ENCODE data around the gene MALRD1.
"Not testable (repeated sequence)": the region's sequence is repeated elsewhere in the genome, so short reads cannot be mapped to it uniquely, and the experiment has no call there.

MALRD1 gene

DNA sequence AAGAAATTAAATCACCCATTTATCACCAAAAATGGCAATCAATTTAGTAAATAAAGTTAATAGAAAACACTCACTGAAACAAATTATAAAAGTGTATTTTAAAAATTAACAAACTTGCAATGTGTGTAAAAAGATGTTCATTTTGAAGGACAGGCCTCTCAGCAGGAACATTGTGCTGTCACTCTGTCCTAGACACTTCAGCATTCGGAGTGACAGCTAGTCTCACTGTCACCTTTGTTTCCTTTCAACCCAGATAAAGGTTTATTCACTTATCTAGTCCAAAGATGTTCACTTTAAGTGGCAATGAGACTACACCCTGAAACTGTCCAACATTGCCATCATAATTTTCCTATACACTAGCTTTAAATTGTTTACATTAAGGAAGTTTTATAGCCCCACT lies 675.7 kb downstream of the MALRD1 start:
- no peak for DNase-seq

DNA sequence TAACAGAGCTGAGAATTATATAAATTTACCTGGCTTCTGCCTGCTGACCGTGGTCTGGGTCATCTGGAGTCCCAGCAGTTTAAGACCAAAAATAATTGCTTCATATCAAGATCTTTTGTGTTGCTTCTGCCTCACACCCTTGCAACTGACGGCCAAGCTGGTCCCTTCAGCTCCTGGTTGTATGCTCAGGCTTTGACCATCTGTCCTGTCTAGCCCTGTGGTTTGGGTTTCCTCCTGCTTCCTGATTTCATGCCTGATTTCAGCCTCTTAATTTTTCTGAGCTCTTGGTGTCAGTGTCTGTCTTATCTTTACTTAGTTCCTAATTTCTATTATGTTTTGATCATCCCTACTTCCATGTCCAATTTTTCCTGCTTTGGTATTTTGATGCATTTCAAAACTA lies 679.8 kb downstream of the MALRD1 start:
- DNase-seq, result no peak

DNA sequence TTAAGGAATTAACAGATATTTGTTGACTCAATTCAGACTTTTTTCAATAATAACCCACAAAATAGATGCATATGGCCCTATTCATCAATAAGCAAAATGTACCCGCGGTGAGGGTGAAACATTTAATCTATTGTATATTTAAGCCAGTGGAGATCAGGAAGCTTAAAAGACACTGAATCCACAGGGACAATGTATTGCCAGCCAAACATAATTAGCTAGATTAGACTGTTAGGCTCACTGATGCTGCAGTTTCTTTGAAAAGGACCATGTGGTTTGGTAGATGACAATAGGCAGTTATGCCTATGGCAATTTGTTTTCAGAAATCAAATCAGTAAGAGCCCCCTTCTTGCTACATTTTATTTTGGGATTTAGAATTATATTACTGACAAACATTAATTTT lies 680.4 kb downstream of the MALRD1 start:
- DNase-seq, result no peak

DNA sequence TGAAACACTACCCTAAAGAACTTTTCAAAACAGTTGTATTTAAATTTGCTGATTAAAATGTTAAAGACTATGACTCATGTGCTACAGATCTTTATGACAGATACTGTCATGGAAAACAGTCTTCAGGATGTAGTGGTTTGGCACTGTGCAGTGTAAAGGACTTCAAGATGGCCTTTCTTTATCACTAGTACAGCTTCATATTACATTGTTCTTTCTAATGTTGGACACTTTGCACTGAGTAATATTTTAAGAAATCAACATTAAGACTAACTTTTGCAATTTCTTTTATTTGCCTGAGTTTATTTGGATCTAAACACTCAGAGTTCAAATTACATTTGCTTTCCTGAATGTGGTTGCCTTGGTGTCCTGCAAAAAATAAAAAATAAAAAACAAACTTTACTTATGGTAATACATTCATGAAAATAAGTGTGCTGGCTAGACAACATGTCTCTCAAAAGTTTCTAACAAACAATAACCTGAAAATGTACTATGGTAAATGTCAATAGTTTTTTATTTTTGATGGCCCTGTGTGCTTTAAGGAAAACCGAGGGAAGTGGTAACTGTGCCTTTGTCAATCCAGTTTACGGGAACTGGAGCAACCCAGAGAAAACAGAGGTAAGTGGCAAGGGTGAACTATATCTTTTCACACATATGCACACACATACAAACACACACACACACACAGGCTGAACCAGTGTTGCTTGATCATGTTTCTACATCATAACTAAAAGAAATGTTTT lies 681.7 kb downstream of the MALRD1 start:
- DNase-seq, result no peak

DNA sequence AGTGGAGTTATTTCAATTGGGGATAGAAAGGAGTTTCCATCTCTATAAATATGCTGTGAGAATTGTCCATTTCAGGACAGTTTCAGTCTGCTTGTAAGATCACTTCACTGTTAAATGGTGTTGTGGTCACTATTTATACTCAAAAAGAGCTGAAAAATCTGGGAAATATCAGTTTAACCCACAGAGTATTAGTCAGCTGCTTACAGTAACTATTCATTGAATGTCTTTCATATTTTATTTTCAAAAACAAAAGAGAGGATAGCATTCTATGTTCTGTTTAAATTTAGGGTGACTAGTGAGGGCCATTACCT lies 682.3 kb downstream of the MALRD1 start:
- DNase-seq, result no peak

DNA sequence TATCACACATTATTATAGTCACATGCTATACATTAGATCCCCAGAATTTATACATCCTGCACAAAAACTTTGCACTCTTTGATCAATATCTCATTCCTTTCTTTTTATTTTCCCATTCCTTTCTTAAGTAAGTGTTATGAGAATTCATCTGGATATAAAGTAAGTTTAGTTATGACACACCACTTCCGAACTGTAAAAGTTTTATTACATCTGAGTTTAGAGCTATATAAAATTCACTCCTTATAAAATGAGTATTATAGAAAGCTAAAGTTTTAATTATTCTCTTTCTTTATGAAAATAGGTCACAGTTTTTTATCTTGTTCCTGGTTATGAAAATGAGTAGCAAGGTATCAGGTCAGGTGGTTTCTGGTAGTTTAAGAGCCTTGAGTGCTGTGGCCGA lies 683.0 kb downstream of the MALRD1 start:
- no peak for DNase-seq

DNA sequence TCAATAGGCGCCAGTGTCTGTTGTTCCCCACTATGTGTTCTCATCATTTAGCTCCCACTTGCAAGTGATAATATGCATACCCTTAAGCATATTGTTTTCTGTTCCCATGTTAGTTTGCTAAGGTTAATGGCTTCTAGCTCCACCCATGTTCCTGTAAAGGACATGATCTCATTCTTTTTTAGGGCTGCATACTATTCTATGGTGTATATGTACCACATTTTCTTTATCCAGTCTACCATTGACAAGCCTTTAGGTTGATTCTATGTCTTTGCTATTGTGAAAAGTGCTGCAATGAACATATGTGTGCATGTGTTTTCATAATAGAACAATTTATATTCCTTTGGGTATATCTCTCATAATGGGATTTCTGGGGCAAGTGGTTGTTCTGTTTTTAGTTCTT lies 689.8 kb downstream of the MALRD1 start:
- no peak for DNase-seq

DNA sequence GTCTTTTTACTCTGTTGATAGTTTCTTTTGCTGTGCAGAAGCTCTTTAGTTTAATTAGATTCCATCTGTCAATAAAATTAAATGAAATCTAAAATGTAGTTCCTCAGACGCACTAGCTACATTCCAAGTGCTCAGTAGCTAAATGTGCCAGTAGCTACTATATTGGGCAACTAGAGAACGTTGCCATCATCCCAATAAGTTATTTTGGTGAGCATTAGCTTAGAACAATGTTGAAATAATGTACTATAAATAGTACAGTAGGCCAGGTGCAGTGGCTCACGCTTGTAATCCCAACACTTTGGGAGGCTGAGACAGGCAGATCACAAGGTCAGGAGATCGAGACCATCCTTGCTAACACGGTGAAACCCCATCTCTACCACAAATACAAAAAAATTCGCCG lies 690.6 kb downstream of the MALRD1 start:
- not testable (repeated sequence) for DNase-seq

DNA sequence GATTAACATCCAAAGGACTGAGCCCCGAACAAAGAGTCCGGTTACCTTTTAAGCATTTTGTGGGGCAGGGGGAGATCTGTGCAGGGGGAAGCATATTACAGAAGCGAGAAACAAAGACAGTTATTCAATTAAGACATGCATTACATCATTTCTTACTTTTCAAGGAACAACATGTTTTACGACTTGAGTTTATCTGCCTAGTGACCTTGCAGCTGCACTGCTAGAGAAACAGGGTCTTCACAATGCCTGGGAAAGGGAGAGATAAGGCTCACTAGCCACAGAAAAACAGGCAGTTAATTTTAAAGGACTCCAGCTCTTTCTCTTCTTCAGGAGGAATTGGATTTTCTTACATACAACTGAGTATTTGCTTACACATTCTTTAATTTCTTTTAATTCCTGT lies 693.5 kb downstream of the MALRD1 start:
- DNase-seq, result not testable (repeated sequence)

DNA sequence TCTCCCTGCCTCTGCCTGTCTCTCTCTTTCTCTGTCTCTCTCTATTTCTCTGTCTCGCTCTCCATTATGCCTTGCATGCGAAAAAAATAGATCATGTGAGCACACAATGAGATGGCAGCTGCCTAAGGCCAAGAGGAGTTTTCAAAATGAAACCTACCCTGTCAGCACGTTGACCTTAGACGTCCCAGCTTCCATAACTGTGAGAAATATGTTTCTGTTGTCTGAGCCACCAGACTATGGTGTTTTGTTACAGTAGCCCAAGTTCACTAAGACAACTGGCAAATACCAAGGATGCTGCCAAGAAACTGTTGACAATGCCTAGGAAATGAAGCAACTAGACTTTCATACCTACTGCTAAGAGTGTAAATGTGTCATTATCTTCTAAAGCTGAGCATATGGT lies 697.1 kb downstream of the MALRD1 start:
- no peak for DNase-seq

DNA sequence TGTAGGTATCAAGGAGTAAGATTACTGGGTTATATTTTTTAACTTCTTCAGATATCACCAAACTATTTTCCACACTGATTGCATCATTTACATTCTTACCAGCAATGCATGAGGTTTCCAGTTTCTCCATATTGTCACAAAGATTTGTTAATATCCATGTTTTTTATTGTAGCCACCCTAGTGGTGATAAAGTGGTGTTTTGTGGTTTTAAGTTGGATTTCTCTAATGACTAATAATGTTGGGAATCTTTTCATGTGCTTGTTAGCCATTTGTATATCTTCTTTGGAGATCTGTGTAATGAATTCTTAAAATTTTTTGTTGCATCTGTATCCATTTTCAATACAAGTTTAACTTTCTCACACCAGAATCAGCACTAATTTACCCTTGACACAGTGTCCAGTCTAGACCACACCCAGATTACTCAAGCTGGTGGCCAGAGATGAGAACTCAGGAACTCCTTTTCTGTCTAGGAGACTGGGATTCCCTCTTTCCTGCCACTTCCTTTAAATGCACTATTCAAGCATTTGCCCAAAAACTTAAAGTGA lies 700.7 kb downstream of the MALRD1 start:
- no peak for DNase-seq

DNA sequence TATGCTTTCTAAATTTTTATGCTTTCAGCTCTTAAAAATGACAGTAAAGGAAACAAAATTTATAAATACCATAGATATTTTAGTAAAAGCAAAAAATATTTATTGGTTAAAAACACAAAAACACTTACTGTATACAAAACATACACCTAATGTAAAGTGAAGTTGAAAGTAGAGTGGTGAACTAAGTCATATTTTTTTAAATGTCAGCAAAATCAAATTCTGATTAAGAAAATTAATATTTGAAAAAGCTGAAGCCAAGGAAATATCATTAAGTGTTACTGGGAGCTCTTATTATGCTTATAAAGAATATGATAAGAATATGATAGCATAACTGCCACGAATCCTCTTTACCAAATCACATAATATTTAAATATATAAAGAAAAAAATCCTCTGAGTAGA lies 702.4 kb downstream of the MALRD1 start:
- DNase-seq, result no peak

DNA sequence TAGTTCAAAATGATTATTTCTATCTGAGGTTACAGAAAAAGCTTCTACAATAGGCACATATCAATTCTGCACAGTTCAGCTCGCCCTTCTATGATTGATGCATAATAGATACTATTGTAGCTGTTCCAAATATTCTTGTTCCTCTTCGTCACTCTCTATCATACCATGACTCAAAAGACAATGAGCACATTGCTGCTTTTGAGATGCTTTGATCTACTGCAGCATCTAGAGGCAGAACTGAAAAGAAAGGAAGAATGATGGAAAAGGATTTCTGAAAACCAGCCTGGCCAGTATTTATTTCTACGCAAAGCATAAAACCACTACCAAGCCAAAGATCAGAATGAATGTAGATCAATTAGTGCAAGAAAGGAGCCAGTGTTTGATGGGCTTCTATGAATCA lies 708.3 kb downstream of the MALRD1 start:
- no peak for DNase-seq

DNA sequence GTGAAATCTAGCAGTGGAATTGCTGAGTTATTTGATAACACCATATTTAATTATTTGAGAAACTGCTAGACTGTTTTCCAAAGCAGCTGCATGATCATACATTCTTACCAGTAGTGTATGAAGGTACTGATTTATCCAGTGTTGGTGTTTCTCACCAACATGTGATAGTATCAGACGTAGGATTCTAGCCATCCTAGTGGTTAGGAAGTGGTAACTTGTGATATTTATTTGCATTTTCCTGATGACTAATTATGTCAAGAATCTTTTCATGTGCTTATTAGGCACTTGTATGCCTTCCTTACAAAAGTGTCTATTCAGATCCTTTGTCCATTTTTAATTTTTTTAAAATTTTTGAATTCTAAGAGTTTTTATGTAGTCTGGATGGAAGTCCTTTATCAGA lies 713.4 kb downstream of the MALRD1 start:
- DNase-seq, result no peak

DNA sequence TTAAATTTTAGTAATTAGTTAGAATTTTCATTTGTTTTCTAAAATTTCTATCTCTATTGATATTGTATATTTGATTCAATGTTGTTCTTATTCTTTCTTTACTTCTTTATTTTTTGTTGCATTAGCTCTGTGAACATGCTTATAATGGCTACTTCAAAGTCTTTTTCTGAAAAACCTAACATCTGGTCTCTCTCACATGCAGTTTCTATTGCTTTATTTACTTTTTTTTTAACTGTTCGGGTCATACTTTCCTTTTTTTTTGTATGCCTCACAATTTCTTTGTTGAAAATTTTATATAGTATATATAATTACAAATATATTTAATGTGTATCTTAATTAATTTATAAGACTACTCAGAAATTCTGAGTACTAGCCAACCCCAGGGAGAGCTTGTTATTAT lies 715.5 kb downstream of the MALRD1 start:
- DNase-seq, result no peak

DNA sequence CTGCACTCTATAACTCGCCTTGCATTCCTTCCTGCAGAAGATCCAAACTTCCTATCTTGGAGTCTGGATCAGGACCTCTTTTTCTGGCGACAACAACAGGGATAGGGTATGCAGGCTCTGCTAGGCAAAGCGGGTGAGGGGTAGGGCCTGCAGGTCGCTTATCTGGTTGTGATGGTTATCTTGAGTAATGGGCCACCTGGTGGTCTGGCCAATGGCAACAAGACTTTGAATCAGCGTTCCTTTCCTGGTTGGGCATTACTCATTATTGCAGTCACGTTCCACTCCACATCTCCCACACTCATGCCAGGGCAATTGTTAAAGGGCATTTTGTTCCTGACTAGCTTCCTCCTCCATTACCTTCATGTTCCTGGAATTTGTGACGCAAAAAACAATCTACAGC lies 719.3 kb downstream of the MALRD1 start:
- no peak for DNase-seq

DNA sequence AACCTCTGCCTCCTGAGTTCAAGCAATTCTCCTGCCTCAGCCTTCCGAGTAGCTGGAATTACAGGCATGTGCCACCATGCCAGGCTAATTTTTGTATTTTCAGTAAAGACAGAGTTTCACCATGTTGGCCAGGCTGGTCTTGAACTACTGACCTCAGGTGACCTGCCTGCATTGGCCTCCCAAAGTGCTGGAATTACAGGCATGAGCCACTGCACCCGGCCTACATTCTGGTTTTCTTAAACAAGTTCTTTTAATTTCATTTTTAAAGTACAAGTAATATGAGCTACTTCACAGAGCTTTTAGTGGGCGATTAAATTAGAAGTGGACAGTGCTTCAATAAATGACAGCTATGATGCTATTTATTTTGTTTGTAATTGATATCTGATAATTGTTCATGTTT lies 721.2 kb downstream of the MALRD1 start:
- DNase-seq, result not testable (repeated sequence)

DNA sequence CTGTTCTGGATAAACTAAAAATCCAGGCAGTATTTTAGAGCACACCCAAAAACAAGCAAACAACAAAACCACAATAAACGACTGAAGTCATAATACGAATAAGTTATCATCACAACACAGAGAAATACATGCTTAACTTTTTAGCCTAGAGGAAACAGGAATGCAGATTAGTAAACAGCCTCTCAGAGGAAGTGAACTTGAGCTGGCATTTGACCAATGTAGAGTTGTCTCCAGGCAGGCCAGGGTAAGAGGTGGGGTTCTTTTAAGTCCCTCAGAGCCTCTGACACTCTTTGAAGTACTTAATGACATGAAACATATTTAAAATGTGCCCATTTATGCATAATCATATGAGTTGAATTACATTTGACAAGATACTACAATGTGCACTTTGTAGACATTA lies 724.4 kb downstream of the MALRD1 start:
- no peak for DNase-seq

DNA sequence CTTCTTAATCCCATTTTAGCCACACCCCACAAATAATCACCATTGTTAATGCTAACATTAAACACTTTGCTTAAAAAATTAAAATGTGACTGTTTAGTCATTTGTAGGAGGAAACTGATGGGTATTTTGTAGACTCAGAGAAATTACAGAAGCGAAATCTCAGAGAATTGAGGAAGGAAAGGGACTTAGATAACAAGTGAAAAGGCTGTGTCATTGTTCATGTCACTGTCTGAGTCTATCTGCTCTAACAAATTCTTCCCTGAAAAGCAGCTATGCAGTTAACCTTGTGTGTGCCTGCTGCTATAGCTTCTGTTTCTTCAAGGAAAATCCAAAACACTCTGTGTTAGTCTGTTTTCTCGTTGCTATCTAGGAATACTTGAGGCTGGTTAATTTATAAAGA lies 726.7 kb downstream of the MALRD1 start:
- no peak for DNase-seq

DNA sequence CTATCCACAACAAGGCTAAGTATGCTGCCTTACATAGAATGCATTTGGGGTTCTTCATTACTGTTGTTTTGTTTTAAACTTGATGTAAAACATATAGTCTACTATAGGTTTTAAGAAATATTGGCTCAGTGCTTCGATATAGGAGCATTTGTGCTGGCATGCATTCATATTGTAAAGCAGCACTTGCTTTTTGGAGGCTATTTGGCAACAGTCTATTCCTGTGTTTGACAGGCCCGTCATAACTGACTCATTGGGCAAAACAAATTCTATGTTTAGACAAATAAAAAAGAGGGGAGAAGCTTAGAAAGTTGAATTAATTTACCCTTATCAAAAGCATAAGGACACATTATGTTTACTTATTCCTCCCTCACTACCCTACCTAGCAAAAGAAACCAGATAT lies 729.2 kb downstream of the MALRD1 start:
- no peak for DNase-seq

DNA sequence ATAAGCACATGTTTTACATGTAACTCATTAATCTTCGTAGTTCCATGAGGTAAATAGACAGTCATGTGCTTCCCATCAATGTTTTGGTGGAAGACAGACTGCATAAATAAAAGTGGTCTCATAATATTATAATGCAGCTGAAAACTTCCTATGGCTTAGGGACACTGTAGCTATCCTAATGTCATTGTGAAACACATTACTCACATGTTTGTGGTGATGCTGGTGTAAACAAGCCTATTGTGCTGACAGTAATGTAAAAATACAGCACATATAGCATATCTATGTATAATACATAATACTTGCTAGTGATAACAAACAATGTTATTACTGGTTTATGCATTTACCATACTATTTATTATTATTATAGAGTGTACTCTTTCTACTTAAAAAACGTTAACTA lies 730.4 kb downstream of the MALRD1 start:
- no peak for DNase-seq

DNA sequence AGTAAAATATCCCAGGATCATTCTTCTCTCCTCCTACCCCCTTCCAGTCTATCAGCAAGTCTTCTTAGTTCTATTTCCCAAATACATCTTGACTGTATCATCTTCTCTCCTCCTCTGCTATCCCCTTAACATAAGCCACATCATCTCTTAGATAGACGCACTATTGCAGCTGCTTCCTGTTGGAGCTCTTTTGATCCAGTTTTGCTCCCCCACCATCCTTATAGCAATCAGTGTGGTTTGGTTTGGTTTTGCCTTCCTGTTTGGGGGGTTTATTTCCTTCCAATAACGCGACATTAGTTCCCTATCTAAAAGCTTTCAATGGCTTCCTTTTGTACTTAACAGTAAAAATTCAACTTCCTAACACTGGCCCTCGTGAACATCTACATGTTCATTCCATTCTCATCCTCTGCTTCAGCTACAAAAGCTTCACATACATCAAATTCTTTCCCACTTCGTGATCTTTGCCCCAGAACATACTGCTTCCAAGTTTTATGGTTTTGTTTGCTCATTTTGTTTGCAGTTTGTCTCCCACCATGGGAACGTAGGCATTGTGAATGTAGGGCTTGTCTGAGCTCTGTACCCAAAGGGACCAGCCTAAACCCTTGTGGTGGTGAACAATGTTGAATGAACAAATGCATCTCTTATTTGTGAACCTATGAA lies 734.0 kb downstream of the MALRD1 start:
- no peak for DNase-seq

DNA sequence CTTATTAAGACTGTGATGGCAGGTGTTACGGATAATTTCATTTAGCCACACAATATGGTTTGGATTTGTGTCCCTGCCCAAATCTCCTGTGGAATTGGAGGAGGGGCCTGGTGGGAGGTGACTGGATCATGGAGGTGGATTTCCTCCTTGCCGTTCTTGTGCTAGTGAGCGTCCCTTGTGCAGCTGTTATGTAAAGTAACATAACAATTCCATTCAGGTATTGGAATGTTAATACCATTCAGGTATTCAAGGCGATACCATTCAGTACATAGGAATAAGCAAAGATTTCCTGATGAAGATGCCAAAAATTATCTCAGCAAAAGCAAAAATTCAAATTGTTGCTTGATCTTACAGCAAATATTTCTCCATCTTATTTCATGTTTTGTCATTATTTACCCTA lies 735.1 kb downstream of the MALRD1 start:
- DNase-seq, result no peak

Measured in stimulated activated CD4-positive, alpha-beta T cell treated with anti-CD3 and anti-CD28 coated beads, Interleukin-4, amount 100 ng/mL, for 1 hour (primary cell).